ENCODE data around the gene NARF.

Gene NARF

GRCh38 chr17:82527898-82528297 lies 69.4 kb downstream of the NARF start:
- Histone ChIP-seq H4K20me1 (ENCODE audit: insufficient read depth) (peaks cover 79% of the 10 kb centered on the region), H3K27me3 (ENCODE audit: insufficient read depth, low read depth) (no peaks in the 10 kb centered on the region), H3K27ac (no peak overlapping the region), H3K9ac (no peak overlapping the region), H3K36me3 (ENCODE audit: insufficient read depth) (no peaks in the 10 kb centered on the region), H2AFZ (ENCODE audit: low read depth) (no peak overlapping the region), H3K79me2 (ENCODE audit: insufficient read depth, low read depth) (peaks cover 100% of the 10 kb centered on the region), H3K4me3 (IDR thresholded peaks at IDR 0.05; ENCODE audit: insufficient read depth, low read depth, low read length) (no peak overlapping the region), H3K4me2 (no peak overlapping the region), H3K4me1 (ENCODE audit: low read depth, poor library complexity, severe bottlenecking) (peaks cover 31% of the 10 kb centered on the region)
- TF ChIP-seq CTCF (conservative IDR thresholded peaks at IDR 0.05; ENCODE audit: low read depth, low read length): no peak

- no peak for TF ChIP-seq CTCF (conservative IDR thresholded peaks at IDR 0.05; ENCODE audit: low read depth, low read length)
- Histone ChIP-seq H3K27ac (no peak overlapping the region), H3K9ac (no peak overlapping the region), H3K27me3 (ENCODE audit: insufficient read depth, low read depth) (no peaks in the 10 kb centered on the region), H3K4me1 (ENCODE audit: low read depth, poor library complexity, severe bottlenecking) (peaks cover 34% of the 10 kb centered on the region), H3K36me3 (ENCODE audit: insufficient read depth) (no peaks in the 10 kb centered on the region), H2AFZ (ENCODE audit: low read depth) (no peak overlapping the region), H3K4me2 (no peak overlapping the region), H3K79me2 (ENCODE audit: insufficient read depth, low read depth) (peaks cover 100% of the 10 kb centered on the region), H3K4me3 (IDR thresholded peaks at IDR 0.05; ENCODE audit: insufficient read depth, low read depth, low read length) (no peak overlapping the region), H4K20me1 (ENCODE audit: insufficient read depth) (peaks cover 82% of the 10 kb centered on the region)
Measured at GRCh38 chr17:82528484-82529265, 70.1 kb downstream of the NARF start.

- no peak overlapping the region for H3K9ac ChIP-seq
- H3K4me2 ChIP-seq: no peak overlapping the region
- H3K4me3 ChIP-seq (IDR thresholded peaks at IDR 0.05; ENCODE audit: insufficient read depth, low read depth, low read length): no peak overlapping the region
- H3K27ac ChIP-seq: no peak overlapping the region
- no peak overlapping the region for H2AFZ ChIP-seq (ENCODE audit: low read depth)
- H3K79me2 ChIP-seq (ENCODE audit: insufficient read depth, low read depth): peaks cover 100% of the 10 kb centered on the region
- peaks cover 80% of the 10 kb centered on the region for H4K20me1 ChIP-seq (ENCODE audit: insufficient read depth)
- H3K4me1 ChIP-seq (ENCODE audit: low read depth, poor library complexity, severe bottlenecking): peaks cover 32% of the 10 kb centered on the region
- no peaks in the 10 kb centered on the region for H3K27me3 ChIP-seq (ENCODE audit: insufficient read depth, low read depth)
- no peaks in the 10 kb centered on the region for H3K36me3 ChIP-seq (ENCODE audit: insufficient read depth)
- TF ChIP-seq CTCF (conservative IDR thresholded peaks at IDR 0.05; ENCODE audit: low read depth, low read length): no peak
Measured at GRCh38 chr17:82529914-82530300, 71.4 kb downstream of the NARF start.

- no peak overlapping the region for H3K27ac ChIP-seq
- no peak overlapping the region for H3K4me3 ChIP-seq (IDR thresholded peaks at IDR 0.05; ENCODE audit: insufficient read depth, low read depth, low read length)
- peaks cover 48% of the 10 kb centered on the region for H3K4me1 ChIP-seq (ENCODE audit: low read depth, poor library complexity, severe bottlenecking)
- no peaks in the 10 kb centered on the region for H3K27me3 ChIP-seq (ENCODE audit: insufficient read depth, low read depth)
- no peak overlapping the region for H2AFZ ChIP-seq (ENCODE audit: low read depth)
- no peak overlapping the region for H3K4me2 ChIP-seq
- peaks cover 83% of the 10 kb centered on the region for H4K20me1 ChIP-seq (ENCODE audit: insufficient read depth)
- TF ChIP-seq CTCF (conservative IDR thresholded peaks at IDR 0.05; ENCODE audit: low read depth, low read length): no peak
- H3K9ac ChIP-seq: no peak overlapping the region
- H3K36me3 ChIP-seq (ENCODE audit: insufficient read depth): no peaks in the 10 kb centered on the region
- peaks cover 100% of the 10 kb centered on the region for H3K79me2 ChIP-seq (ENCODE audit: insufficient read depth, low read depth)
Measured at GRCh38 chr17:82531431-82531881, 72.9 kb downstream of the NARF start.

Measured in KMS-11 (cell line).